Transverse colon (tissue), 4 donors: ENCODE results near the gene PREX1. TPM values are rescaled to one million over a fixed set of nuclear protein-coding genes. Genes with fewer than 3 reads are reported as not detected.

Experiments
- DNase-seq: peaks from one replicate; pipeline ENCODE4 v3.0.0-alpha.2; 2019
- H3K27ac ChIP-seq, 4 donors: fragments of 200-600 bp; sonication (generic); 2 replicates each; pipeline ENCODE4 v1.5.1; 2016 to 2018; ENCODE audit warnings: inconsistent platforms in 4 of 4
- H3K27me3 ChIP-seq: fragments of 200-600 bp; sonication (generic); 2 replicates; pipeline ENCODE4 v1.5.1; 2017; ENCODE audit warnings: inconsistent platforms
- H3K36me3 ChIP-seq, 4 donors: fragments of 200-600 bp; sonication (generic); 2 replicates each; pipeline ENCODE4 v1.5.1; 2017 to 2019; ENCODE audit warnings: inconsistent platforms in 4 of 4
- H3K4me1 ChIP-seq, 4 donors: fragments of 200-600 bp; sonication (generic); 2 replicates each; pipeline ENCODE4 v1.5.1; 2017 to 2020; ENCODE audit warnings: inconsistent platforms in 4 of 4
- H3K4me3 ChIP-seq, 4 donors: fragments of 200-600 bp; sonication (generic); 1 replicate in 1 of 4; 2 replicates in 3 of 4; pipeline versions ENCODE4 v1.5.1 to v1.6.1; 2017 to 2019; ENCODE audit warnings: inconsistent platforms in 4 of 4
- H3K9me3 ChIP-seq, 2 donors: fragments of 200-600 bp; sonication (generic); 2 replicates each; pipeline ENCODE4 v1.5.1; 2017 to 2019; ENCODE audit warnings: inconsistent platforms in 2 of 2
- EP300 ChIP-seq: sonication (generic); formaldehyde crosslinking; IDR thresholded peaks from one replicate; pipeline ENCODE4 v1.6.1; 2017; ENCODE audit warnings: antibody characterized with exemption, low read depth
- POLR2A ChIP-seq: fragments of 450-650 bp; IDR thresholded peaks from one replicate; pipeline ENCODE4 v1.6.1; 2016; ENCODE audit warnings: antibody characterized with exemption, mild to moderate bottlenecking, moderate library complexity
- POLR2AphosphoS5 ChIP-seq, 3 donors: sonication (generic); formaldehyde crosslinking; IDR thresholded peaks; one replicate each; pipeline ENCODE4 v1.6.1; 2016; ENCODE audit warnings: antibody characterized with exemption in 3 of 3
- WGBS, 2 donors: methylation state at CpG; one replicate each; pipeline ENCODE4 v1.1.5; 2018; ENCODE audit warnings: low coverage in 1 of 2; 5-methylcytosine and 5-hydroxymethylcytosine counted together
- in situ Hi-C, 4 donors: fragments of 200-750 bp; cut with MboI; loops; one replicate each; pipeline versions ENCODE4 v1.15.0 to v1.15.1; 2017; ENCODE audit warnings: low sequenced_read_pairs in 3 of 4, low pct_ligation_motif_present in 1 of 4, low pct_unique_long_range_greater_than_20kb in 1 of 4
- intact Hi-C: fragments of 100-400 bp; cut with DNase I; formaldehyde crosslinking; loops from one replicate; pipeline ENCODE4 v1.15.1; 2023; ENCODE audit warnings: low total_unique reads
- total RNA-seq, 4 donors: library from RNA; depleted of rRNA; stranded (reverse); fragments of >200 nt; gene quantifications; one replicate each; pipeline ENCODE4 v1.1.0, GENCODE V29; 2016
- TF ChIP-seq, protein P1 (sequence below), 5 experiments: fragments of 200-600 bp in 3 of 5; fragments of 450-650 bp in 2 of 5; sonication (generic) in 3 of 5; IDR thresholded peaks; 1 replicate in 2 of 5; 2 replicates in 3 of 5; pipeline ENCODE4 v1.5.1; 2016 to 2017; ENCODE audit warnings: antibody characterized with exemption in 5 of 5, inconsistent platforms in 3 of 5, mild to moderate bottlenecking in 2 of 5, moderate library complexity in 1 of 5

The PREX1 gene
- total RNA-seq, 4 donors from 2014 or later: 10.9 to 29.9 (median 16.6) TPM

DNA sequence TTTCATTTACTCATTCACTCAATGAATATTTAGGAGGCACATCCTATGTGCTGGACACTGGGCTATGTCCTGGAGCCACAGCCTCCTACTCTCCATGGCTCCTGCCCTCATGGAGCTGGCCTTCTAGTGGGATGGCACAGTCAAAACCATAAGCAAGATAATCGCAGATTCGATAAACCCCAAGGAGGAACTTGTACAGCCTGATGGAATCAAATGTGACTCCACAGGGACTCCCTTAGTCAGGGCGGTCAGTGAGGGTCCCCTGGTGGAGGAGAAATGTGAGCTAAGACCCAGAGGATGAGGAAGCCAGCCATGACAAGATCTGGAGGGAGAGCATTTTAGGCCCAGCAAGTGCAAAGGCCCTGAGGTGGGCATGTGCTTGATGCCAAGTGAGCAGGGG lies 211.9 kb downstream of the PREX1 start:
- no peak overlapping the region for H3K27ac ChIP-seq
- no peak for TF ChIP-seq EP300
- no peaks in the 10 kb centered on the region for H3K36me3 ChIP-seq
- WGBS, 2 donors: 78 to 89% methylated on average over 3 of the region's 3 CpGs
- no peak overlapping the region for H3K4me3 ChIP-seq
- in situ Hi-C loops: loop anchor here (5.0 to 10.0 kb wide), 4 partner anchors 831 to 951 kb away; partner anchors contain the start of gene SULF2 (in 3 of the 4)
- peaks cover 9 to 16% (median 12%) of the 10 kb centered on the region in 4 donors for H3K4me1 ChIP-seq
- no peaks in the 10 kb centered on the region for H3K27me3 ChIP-seq
- no peak for DNase-seq
- intact Hi-C loops: no loop called here
- H3K9me3 ChIP-seq: no peaks in the 10 kb centered on the region

DNA sequence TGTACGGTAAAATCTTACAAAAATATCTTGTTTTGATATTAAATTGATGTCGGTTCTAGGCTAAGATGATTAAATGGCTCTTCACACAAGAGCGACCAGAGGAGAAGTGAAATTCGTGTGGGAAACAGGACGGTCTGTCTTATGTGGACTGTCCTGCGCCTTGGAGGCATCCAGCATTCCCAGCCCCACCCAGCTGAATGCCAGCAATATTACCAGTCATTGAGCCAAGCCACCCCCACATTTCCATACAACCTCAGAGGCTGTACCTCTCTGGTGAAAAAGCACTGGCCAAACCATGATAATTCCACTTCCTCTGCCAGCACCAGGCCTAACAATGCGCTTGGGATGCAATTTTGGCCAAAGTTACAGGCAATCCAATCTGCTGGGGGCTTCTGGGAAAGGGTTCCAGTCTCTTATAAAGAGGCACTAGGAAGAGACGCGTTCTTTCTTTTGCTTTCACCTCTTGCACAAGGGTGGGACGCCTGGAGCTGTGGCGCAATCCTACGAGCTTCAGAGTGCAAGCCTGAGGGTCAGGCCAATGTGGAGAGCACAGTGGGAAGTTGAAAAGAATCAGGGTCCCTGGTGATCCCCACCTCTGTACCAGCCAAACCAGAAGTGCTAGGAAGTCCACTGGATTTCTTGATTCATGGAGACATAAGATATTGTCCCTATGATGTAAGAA lies 213.1 kb downstream of the PREX1 start:
- no peaks in the 10 kb centered on the region for H3K27me3 ChIP-seq
- no peak overlapping the region for H3K27ac ChIP-seq
- no peak overlapping the region for H3K4me3 ChIP-seq
- peaks cover under 1 to 4% (median 1%) of the 10 kb centered on the region in 4 donors for H3K4me1 ChIP-seq
- intact Hi-C loops (no loop called here), in situ Hi-C loops (loop anchor here (5.0 to 10.0 kb wide), 4 partner anchors 830 to 950 kb away; partner anchors contain the start of gene SULF2 (in 3 of the 4))
- no peak for DNase-seq
- 65 to 86% methylated on average over 4 to 12 of the region's 12 CpGs for WGBS, 2 donors
- no peaks in the 10 kb centered on the region for H3K36me3 ChIP-seq
- no peak for TF ChIP-seq EP300
- H3K9me3 ChIP-seq: no peaks in the 10 kb centered on the region

DNA sequence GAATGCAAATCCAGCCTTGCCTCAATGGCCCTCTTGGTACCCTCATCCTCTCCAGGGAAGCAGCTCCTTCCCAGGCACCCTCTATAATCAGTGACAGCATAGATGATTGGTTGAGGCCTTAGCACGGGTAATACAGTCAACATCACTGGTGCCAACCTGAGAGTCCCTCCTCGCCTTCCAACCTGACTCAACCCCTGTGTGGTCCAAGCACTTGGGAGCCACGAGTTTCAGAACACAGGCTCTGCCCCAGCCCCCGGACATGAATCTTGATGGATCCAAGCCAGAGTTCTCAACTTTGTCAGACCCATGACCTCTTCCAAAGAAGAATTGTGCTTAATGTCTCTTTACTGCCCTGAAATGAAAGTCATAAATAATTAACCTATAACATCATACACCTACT lies 213.9 kb downstream of the PREX1 start:
- in situ Hi-C loops (loop anchor here (10.0 kb wide), 3 partner anchors 829 to 949 kb away; partner anchors contain the start of gene SULF2 (in 3 of the 4)), intact Hi-C loops (no loop called here)
- WGBS, 2 donors: 56% methylated on average over 4 of the region's 4 CpGs; no CpG with 5 or more reads in 1 of the 2 donors
- no peaks in the 10 kb centered on the region for H3K9me3 ChIP-seq
- TF ChIP-seq EP300 (no peak), POLR2A (no peak), POLR2AphosphoS5 (IDR thresholded peaks at IDR 0.05) (no peak)
- TF ChIP-seq, protein P1, sequence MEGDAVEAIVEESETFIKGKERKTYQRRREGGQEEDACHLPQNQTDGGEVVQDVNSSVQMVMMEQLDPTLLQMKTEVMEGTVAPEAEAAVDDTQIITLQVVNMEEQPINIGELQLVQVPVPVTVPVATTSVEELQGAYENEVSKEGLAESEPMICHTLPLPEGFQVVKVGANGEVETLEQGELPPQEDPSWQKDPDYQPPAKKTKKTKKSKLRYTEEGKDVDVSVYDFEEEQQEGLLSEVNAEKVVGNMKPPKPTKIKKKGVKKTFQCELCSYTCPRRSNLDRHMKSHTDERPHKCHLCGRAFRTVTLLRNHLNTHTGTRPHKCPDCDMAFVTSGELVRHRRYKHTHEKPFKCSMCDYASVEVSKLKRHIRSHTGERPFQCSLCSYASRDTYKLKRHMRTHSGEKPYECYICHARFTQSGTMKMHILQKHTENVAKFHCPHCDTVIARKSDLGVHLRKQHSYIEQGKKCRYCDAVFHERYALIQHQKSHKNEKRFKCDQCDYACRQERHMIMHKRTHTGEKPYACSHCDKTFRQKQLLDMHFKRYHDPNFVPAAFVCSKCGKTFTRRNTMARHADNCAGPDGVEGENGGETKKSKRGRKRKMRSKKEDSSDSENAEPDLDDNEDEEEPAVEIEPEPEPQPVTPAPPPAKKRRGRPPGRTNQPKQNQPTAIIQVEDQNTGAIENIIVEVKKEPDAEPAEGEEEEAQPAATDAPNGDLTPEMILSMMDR (IDR thresholded peaks at IDR 0.05): no peak
- no peak overlapping the region for H3K27ac ChIP-seq
- H3K4me3 ChIP-seq: no peak overlapping the region
- no peaks in the 10 kb centered on the region for H3K36me3 ChIP-seq
- no peaks in the 10 kb centered on the region for H3K27me3 ChIP-seq
- DNase-seq: peak; percentile 6
- no peaks in the 10 kb centered on the region for H3K4me1 ChIP-seq

DNA sequence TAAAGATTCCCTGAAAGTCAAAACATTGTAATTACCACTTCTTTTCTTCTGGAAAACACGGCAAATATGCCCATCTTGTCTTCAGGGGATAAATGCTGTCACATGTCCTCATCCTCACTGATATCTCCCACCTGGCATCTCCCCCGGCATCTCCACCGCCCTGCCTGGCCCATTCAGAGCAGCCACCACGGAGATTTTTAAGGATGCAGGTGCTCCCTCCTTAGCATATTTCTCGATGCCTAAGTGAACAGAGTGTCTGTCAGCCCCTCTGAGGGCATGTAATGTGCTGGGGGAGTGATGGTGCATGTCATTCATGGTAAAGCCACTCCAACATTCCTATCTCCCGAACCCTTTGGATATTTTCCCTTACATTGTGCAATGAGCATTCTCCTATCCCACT lies 215.5 kb downstream of the PREX1 start:
- TF ChIP-seq, protein P1 (IDR thresholded peaks at IDR 0.05): no peak
- TF ChIP-seq EP300 (no peak), POLR2A (no peak), POLR2AphosphoS5 (IDR thresholded peaks at IDR 0.05) (no peak)
- Histone ChIP-seq H3K4me1 (no peaks in the 10 kb centered on the region), H3K4me3 (no peak overlapping the region), H3K27ac (no peak overlapping the region), H3K27me3 (no peaks in the 10 kb centered on the region), H3K9me3 (no peaks in the 10 kb centered on the region), H3K36me3 (no peaks in the 10 kb centered on the region)
- no peak for DNase-seq
- WGBS, 2 donors: 72 to 100% methylated on average over 1 to 6 of the region's 6 CpGs
- in situ Hi-C loops: loop anchor here (10.0 kb wide), 3 partner anchors 828 to 948 kb away; partner anchors contain the start of gene SULF2 (in 3 of the 4)
- intact Hi-C loops: no loop called here

DNA sequence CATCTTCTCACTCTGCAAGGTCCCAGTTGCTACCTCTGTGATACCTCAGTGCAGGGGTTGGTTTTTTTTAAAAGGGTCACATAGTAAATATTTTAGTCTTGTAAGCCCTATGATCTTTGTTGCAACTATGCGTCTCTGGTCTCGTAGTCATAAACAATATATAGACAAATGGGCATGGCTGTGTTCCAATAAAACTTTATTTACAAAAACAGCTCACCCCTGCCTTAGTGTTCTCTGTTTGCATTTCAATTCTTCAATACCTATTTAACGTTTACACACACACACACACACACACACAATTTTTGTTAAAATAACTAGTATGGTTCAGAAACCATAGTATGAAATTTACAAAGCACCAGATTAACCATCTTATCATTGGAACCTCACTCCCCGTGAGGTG lies 216.8 kb downstream of the PREX1 start:
- H3K27me3 ChIP-seq: no peaks in the 10 kb centered on the region
- DNase-seq: no peak
- no peaks in the 10 kb centered on the region for H3K9me3 ChIP-seq
- TF ChIP-seq POLR2AphosphoS5 (IDR thresholded peaks at IDR 0.05): no peak
- no peak for TF ChIP-seq POLR2A
- no peak for TF ChIP-seq EP300
- TF ChIP-seq, protein P1 (IDR thresholded peaks at IDR 0.05): no peak
- in situ Hi-C loops (loop anchor here (10.0 kb wide), 3 partner anchors 826 to 946 kb away; partner anchors contain the start of gene SULF2 (in 3 of the 4)), intact Hi-C loops (no loop called here)
- H3K27ac ChIP-seq: no peak overlapping the region
- H3K4me1 ChIP-seq: no peaks in the 10 kb centered on the region
- WGBS, 2 donors: 44 to 49% methylated on average over 4 of the region's 4 CpGs
- no peak overlapping the region for H3K4me3 ChIP-seq
- no peaks in the 10 kb centered on the region for H3K36me3 ChIP-seq
